HEK293T (cell line): ENCODE results near the gene COQ8B.

ENCODE experiments used
- ARNT ChIP-seq: fragments of 450-650 bp; IDR thresholded peaks from 2 replicates; pipeline ENCODE4 v1.6.1; 2017; ENCODE audit warnings: mild to moderate bottlenecking
- BHLHE40 ChIP-seq: fragments of 450-650 bp; IDR thresholded peaks from 2 replicates; pipeline ENCODE4 v1.6.1; 2016; ENCODE audit warnings: mild to moderate bottlenecking, moderate library complexity, borderline replicate concordance
- CTBP1 ChIP-seq: fragments of 450-650 bp; IDR thresholded peaks from 2 replicates; pipeline ENCODE4 v1.6.1; 2016; ENCODE audit warnings: borderline replicate concordance
- ELF4 ChIP-seq: fragments of 450-650 bp; IDR thresholded peaks from 2 replicates; pipeline ENCODE4 v1.6.1; 2017; ENCODE audit warnings: antibody characterized with exemption
- FOXA1 ChIP-seq: fragments of 450-650 bp; IDR thresholded peaks from 2 replicates; pipeline ENCODE4 v1.6.1; 2016; ENCODE audit warnings: mild to moderate bottlenecking
- FOXK2 ChIP-seq: fragments of 450-650 bp; IDR thresholded peaks from 2 replicates; pipeline ENCODE4 v1.6.1; 2016; ENCODE audit warnings: mild to moderate bottlenecking
- FOXM1 ChIP-seq: fragments of 450-650 bp; IDR thresholded peaks from 2 replicates; pipeline ENCODE4 v1.6.1; 2017; ENCODE audit warnings: mild to moderate bottlenecking, borderline replicate concordance
- HDGF ChIP-seq: fragments of 450-650 bp; IDR thresholded peaks from 2 replicates; pipeline ENCODE4 v1.6.1; 2017; ENCODE audit warnings: antibody characterized with exemption, borderline replicate concordance
- NFRKB ChIP-seq: fragments of 450-650 bp; IDR thresholded peaks from 2 replicates; pipeline ENCODE4 v1.6.1; 2016; ENCODE audit warnings: mild to moderate bottlenecking, moderate library complexity
- SP1 ChIP-seq: fragments of 450-650 bp; IDR thresholded peaks from 2 replicates; pipeline ENCODE4 v1.6.1; 2017
- SUZ12 ChIP-seq: fragments of 450-650 bp; IDR thresholded peaks from 2 replicates; pipeline ENCODE4 v1.6.1; 2016; ENCODE audit warnings: mild to moderate bottlenecking
- TF ChIP-seq, protein P1 (sequence below): fragments of 450-650 bp; IDR thresholded peaks from 2 replicates; pipeline ENCODE4 v1.6.1; 2016

DNA sequence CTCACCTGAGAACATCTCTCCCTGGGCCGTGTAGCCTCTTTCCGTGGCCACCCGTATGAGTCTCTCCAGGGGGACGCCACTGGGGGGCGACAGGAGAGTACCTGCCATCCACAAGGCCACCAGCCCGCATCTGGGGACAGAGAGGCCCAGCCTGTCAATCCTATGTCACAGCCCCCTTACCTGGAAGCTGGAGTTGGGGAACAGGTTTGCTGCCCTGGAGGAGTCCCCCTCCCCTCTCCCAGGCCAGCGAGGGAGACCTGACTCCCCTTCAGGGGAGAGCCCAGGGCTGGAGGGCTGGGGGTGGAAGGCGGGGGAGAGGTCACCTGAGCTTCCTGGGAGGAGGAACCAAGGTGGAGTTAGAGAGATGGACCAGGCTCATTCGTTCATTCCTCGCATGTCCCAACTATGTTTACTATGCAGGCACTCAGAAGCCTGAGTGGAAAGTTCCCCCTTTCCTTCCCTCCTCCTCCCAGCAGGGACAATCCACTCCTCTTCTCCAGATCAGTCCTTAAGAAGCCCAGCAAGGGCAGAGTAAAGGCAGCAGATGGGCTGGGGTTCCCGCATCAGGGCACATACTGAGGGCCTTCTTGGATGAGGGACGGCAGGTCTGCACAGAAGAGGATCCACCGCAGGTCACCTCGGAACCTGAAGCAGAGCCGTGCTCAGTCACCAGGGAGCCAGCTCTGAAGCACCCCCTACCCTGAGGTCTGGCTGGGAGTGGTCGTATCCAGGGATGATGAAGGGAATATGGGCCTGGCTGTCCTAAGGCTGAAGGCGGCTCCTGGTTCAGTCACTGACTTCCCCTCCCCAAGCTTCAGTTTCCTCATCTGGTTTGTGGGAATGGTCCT is 28.1 kb upstream of the COQ8B start:
- TF ChIP-seq BHLHE40 (no peak), NFRKB (no peak), HDGF (no peak), FOXA1 (no peak), SUZ12 (no peak), SP1 (no peak), ARNT (no peak), FOXM1 (no peak), FOXK2 (no peak), ELF4 (no peak), CTBP1 (no peak)
- TF ChIP-seq, protein P1, sequence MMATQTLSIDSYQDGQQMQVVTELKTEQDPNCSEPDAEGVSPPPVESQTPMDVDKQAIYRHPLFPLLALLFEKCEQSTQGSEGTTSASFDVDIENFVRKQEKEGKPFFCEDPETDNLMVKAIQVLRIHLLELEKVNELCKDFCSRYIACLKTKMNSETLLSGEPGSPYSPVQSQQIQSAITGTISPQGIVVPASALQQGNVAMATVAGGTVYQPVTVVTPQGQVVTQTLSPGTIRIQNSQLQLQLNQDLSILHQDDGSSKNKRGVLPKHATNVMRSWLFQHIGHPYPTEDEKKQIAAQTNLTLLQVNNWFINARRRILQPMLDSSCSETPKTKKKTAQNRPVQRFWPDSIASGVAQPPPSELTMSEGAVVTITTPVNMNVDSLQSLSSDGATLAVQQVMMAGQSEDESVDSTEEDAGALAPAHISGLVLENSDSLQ: no peak
